CD4-positive, alpha-beta T cell (primary cell): ENCODE results near the gene FERMT2. TPM values are rescaled to one million over a fixed set of nuclear protein-coding genes. Genes with fewer than 3 reads are reported as not detected.

Source experiments
- ATAC-seq: fragments of 200-7000 bp; cut with Tn5 transposase; one replicate; pipeline ENCODE4 v1.10.0; 2022; ENCODE audit warnings: mild to moderate bottlenecking; ENCODE audit not compliant: poor library complexity
- CTCF ChIA-PET: fragments of 350-600 bp; sonication (Branson Sonifier 250); formaldehyde crosslinking; loops from one replicate; lab custom pipeline; 2021; ENCODE audit warnings: antibody characterized with exemption, inconsistent platforms; lab: Charles Lee
- POLR2A ChIA-PET: fragments of 350-600 bp; sonication (Branson Sonifier 250); formaldehyde crosslinking; loops from one replicate; lab custom pipeline; 2021; ENCODE audit warnings: antibody characterized with exemption, inconsistent platforms; lab: Charles Lee
- DNase-seq, 14 experiments: peaks; one replicate each; pipeline ENCODE4 v3.0.0-alpha.2; 2013 to 2020; ENCODE audit warnings: mixed read lengths in 2 of 14
- H3K27ac ChIP-seq, 2 donors: one replicate each; pipeline versions ENCODE4 v1.5.1 to v1.7.0; 2013; ENCODE audit warnings: low read length in 2 of 2, low read depth in 1 of 2, mild to moderate bottlenecking in 1 of 2
- H3K27me3 ChIP-seq, 2 experiments: 1 replicate in 1 of 2; 2 replicates in 1 of 2; pipeline versions ENCODE4 v1.6.1 to v1.7.0; 2013; ENCODE audit warnings: low read length in 2 of 2, control low read depth in 1 of 2, mild to moderate bottlenecking in 1 of 2, moderate library complexity in 1 of 2; ENCODE audit not compliant: insufficient read depth in 2 of 2, control insufficient read depth in 1 of 2
- H3K36me3 ChIP-seq: one replicate; pipeline ENCODE4 v1.6.1; 2013; ENCODE audit warnings: low read length, control low read depth; ENCODE audit not compliant: insufficient read depth
- H3K4me1 ChIP-seq: one replicate; pipeline ENCODE4 v1.6.1; 2013; ENCODE audit warnings: low read length, control low read depth; ENCODE audit not compliant: insufficient read depth
- H3K4me3 ChIP-seq: one replicate; pipeline ENCODE4 v1.5.1; 2013; ENCODE audit warnings: mild to moderate bottlenecking, low read length, moderate library complexity
- H3K9me3 ChIP-seq, 2 experiments: 1 replicate in 1 of 2; 2 replicates in 1 of 2; pipeline versions ENCODE4 v1.6.1 to v1.7.0; 2013; ENCODE audit warnings: low read length in 2 of 2, mild to moderate bottlenecking in 2 of 2, control low read depth in 1 of 2, moderate library complexity in 1 of 2; ENCODE audit not compliant: control insufficient read depth in 1 of 2, insufficient read depth in 1 of 2
- H3K27ac Mint-ChIP-seq: one replicate; pipeline ENCODE4 v1.8.0; 2020; ENCODE audit warnings: mixed read lengths
- H3K27me3 Mint-ChIP-seq: one replicate; pipeline ENCODE4 v1.8.0; 2021; ENCODE audit warnings: mixed read lengths
- H3K36me3 Mint-ChIP-seq: one replicate; pipeline ENCODE4 v1.8.0; 2021; ENCODE audit warnings: low read depth, mixed read lengths
- H3K4me1 Mint-ChIP-seq: one replicate; pipeline ENCODE4 v1.8.0; 2021; ENCODE audit warnings: low read depth, mixed read lengths
- H3K4me3 Mint-ChIP-seq: one replicate; pipeline ENCODE4 v1.8.0; 2020; ENCODE audit warnings: mild to moderate bottlenecking, mixed read lengths
- H3K9me3 Mint-ChIP-seq: one replicate; pipeline ENCODE4 v1.8.0; 2020; ENCODE audit warnings: mixed read lengths
- intact Hi-C, 2 experiments: fragments of 100-400 bp; cut with DNase I in 1 of 2; cut with micrococcal nuclease in 1 of 2; formaldehyde crosslinking; loops; one replicate each; pipeline versions ENCODE4 v1.15.1 to v1.9.0; 2023 to 2025; cut with DNase I, micrococcal nuclease
- total RNA-seq, 174 experiments: library from RNA in 2 of 174; stranded (reverse) in 2 of 174; gene quantifications; one replicate each; pipeline ENCODE4 v1.2.3 and lab custom pipeline; 2021 to 2026
- TF ChIP-seq, protein P1 (sequence below): fragments of 200-600 bp; IDR thresholded peaks from one replicate; pipeline ENCODE4 v1.8.0; 2022; ENCODE audit warnings: antibody characterized with exemption, mild to moderate bottlenecking

Gene FERMT2
- total RNA-seq, 2 experiments from 2014 or later, result 0.44 to 0.61 TPM

GRCh38 chr14:52840877-52841276 is 110.0 kb downstream of the FERMT2 start:
- no peak overlapping the region for H3K4me3 ChIP-seq
- POLR2A ChIA-PET, result no interaction called here
- Mint-ChIP-seq H3K27me3 (no peaks in the 10 kb centered on the region), H3K4me1 (no peaks in the 10 kb centered on the region), H3K36me3 (no peaks in the 10 kb centered on the region), H3K9me3 (no peaks in the 10 kb centered on the region), H3K4me3 (no peak overlapping the region), H3K27ac (no peak overlapping the region)
- intact Hi-C loops, result no loop called here
- DNase-seq (no peak), ATAC-seq (no peak)
- CTCF ChIA-PET, result no interaction called here
- no peaks in the 10 kb centered on the region for H3K4me1 ChIP-seq
- H3K36me3 ChIP-seq, result no peaks in the 10 kb centered on the region
- TF ChIP-seq, protein P1, sequence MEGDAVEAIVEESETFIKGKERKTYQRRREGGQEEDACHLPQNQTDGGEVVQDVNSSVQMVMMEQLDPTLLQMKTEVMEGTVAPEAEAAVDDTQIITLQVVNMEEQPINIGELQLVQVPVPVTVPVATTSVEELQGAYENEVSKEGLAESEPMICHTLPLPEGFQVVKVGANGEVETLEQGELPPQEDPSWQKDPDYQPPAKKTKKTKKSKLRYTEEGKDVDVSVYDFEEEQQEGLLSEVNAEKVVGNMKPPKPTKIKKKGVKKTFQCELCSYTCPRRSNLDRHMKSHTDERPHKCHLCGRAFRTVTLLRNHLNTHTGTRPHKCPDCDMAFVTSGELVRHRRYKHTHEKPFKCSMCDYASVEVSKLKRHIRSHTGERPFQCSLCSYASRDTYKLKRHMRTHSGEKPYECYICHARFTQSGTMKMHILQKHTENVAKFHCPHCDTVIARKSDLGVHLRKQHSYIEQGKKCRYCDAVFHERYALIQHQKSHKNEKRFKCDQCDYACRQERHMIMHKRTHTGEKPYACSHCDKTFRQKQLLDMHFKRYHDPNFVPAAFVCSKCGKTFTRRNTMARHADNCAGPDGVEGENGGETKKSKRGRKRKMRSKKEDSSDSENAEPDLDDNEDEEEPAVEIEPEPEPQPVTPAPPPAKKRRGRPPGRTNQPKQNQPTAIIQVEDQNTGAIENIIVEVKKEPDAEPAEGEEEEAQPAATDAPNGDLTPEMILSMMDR, result no peak
- no peaks in the 10 kb centered on the region for H3K27me3 ChIP-seq
- no peak overlapping the region for H3K27ac ChIP-seq
- no peaks in the 10 kb centered on the region for H3K9me3 ChIP-seq

DNA sequence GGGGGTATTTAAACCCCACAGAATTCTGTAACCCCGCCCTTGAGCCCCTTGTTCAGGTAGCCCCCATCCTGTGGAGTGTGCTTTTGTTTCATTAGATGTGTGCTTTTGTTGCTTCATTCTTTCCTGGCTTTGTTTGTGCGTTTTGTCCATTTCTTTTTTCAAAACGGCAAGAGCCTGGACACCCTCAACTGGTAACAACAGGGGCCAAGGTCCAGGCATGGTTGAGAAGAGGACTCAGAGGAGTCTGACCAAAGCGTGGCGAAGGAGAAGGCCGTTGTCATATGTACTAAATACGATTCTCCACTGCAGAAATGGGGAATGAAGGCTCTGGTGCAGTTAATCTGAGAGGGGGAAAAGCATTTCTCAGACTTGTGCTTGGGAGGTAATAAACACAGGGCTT is 113.4 kb downstream of the FERMT2 start:
- no peaks in the 10 kb centered on the region for H3K4me1 Mint-ChIP-seq
- CTCF ChIA-PET, result interaction anchor here (1.0 kb wide), 1 partner anchor 123 kb away, joined by 3 read pairs; no protein-coding TSS in a partner anchor
- no peaks in the 10 kb centered on the region for H3K36me3 Mint-ChIP-seq
- Histone ChIP-seq H3K4me3 (no peak overlapping the region), H3K36me3 (no peaks in the 10 kb centered on the region), H3K27ac (no peak overlapping the region), H3K9me3 (no peaks in the 10 kb centered on the region), H3K4me1 (no peaks in the 10 kb centered on the region), H3K27me3 (no peaks in the 10 kb centered on the region)
- TF ChIP-seq, protein P1, result no peak
- no peaks in the 10 kb centered on the region for H3K27me3 Mint-ChIP-seq
- no peaks in the 10 kb centered on the region for H3K9me3 Mint-ChIP-seq
- ATAC-seq, result no peak
- DNase-seq, result no peak
- intact Hi-C loops, result no loop called here
- no peak overlapping the region for H3K27ac Mint-ChIP-seq
- H3K4me3 Mint-ChIP-seq, result no peak overlapping the region
- POLR2A ChIA-PET, result no interaction called here

DNA sequence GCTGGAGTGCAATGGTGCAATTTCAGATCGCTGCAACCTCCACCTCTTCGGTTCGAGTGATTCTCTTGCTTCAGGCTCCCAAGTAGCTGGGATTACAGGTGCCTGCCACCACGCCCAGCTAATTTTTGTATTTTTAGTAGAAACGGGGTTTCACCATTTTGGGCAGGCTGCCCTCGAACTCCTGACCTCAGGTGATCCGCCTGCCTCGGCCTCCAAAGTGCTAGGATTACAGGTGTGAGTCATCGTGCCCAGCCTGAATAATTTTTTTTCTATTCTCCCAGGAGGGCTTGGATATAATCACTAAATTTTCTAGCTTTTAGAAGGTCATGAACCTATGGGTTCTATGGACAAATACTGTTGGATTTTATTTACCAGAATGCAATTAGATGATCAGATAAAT is 114.8 kb downstream of the FERMT2 start:
- TF ChIP-seq, protein P1, result no peak
- no peaks in the 10 kb centered on the region for H3K9me3 Mint-ChIP-seq
- no peak overlapping the region for H3K27ac ChIP-seq
- POLR2A ChIA-PET, result no interaction called here
- no peak overlapping the region for H3K4me3 Mint-ChIP-seq
- H3K9me3 ChIP-seq, result no peaks in the 10 kb centered on the region
- intact Hi-C loops, result no loop called here
- ATAC-seq, result no peak
- DNase-seq, result no peak
- H3K27me3 ChIP-seq, result no peaks in the 10 kb centered on the region
- H3K27ac Mint-ChIP-seq, result no peak overlapping the region
- H3K36me3 Mint-ChIP-seq, result no peaks in the 10 kb centered on the region
- no peaks in the 10 kb centered on the region for H3K4me1 Mint-ChIP-seq
- H3K27me3 Mint-ChIP-seq, result no peaks in the 10 kb centered on the region
- H3K4me3 ChIP-seq, result no peak overlapping the region
- H3K36me3 ChIP-seq, result no peaks in the 10 kb centered on the region
- H3K4me1 ChIP-seq, result no peaks in the 10 kb centered on the region
- CTCF ChIA-PET, result no interaction called here
